Measurements from ENCODE around the gene SLC35D2.

- no peak for TF ChIP-seq GATA2 (IDR thresholded peaks at IDR 0.05; ENCODE audit: low read depth, low read length)
- no peak for TF ChIP-seq GATA3 (IDR thresholded peaks at IDR 0.05; ENCODE audit: low read depth, low read length)
Observed at GRCh38 chr9:96299823-96300222, 83.7 kb downstream of the SLC35D2 start.

Measured in SH-SY5Y (cell line).